Erythroblast (primary cell): ENCODE results near the gene RSPH3.
"Not testable (repeated sequence)": the region's sequence is repeated elsewhere in the genome, so short reads cannot be mapped to it uniquely, and the experiment has no call there.

Experiments used
- GATA1 ChIP-seq: IDR thresholded peaks from 2 replicates; pipeline ENCODE4 v1.6.1; 2011; ENCODE audit warnings: low read depth, mild to moderate bottlenecking, control low read depth, low read length, moderate library complexity
- POLR2A ChIP-seq: IDR thresholded peaks from 2 replicates; pipeline ENCODE4 v1.6.1; 2011; ENCODE audit warnings: mild to moderate bottlenecking, low read length

- not testable (repeated sequence) for TF ChIP-seq POLR2A, GATA1
These were observed 25.2 kb upstream of the RSPH3 start for GRCh38 chr6:159025224-159025623.
